T-helper 1 cell (primary cell): Measurements from ENCODE around the gene WDR37.

Experiments
- DNase-seq, 5 donors: peaks; one replicate each; pipeline ENCODE4 v3.0.0-alpha.2; 2012 to 2020

Gene WDR37

DNA sequence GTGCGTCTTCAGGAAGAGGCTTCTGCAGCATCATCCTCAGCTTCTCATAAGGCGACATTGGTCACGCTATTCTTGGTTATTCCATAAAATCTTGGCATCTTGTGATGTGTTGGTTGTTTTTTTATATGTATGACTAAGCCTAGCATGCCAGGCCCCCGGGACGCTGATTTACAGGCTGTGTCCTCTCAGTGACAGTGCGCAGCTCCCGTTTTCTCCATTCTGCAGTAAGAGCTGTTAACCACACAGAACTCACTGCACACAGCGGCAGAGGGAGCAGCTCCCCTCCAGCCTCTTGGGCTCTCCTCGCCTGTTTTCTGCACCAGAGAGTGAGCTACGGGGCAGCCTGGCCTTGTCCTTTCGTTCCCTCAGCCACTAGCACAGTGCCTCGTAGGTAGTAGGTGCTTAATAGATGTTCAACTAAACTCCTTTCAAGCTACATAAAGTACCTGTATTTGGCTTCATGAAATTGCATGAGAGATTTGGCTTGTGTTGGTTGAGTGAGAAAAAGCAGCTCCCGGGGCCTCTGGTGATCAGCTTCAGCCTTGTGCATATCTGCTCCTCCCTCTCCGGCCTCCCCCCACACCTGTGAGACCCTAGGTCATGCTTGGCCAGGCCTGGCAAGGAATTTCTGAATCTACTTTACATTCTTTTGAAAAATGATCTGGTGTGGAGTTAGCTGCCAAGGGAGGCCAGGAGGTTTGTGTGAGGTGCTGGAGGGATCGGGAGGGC is 116.2 kb downstream of the WDR37 start:
- DNase-seq: no peak

DNA sequence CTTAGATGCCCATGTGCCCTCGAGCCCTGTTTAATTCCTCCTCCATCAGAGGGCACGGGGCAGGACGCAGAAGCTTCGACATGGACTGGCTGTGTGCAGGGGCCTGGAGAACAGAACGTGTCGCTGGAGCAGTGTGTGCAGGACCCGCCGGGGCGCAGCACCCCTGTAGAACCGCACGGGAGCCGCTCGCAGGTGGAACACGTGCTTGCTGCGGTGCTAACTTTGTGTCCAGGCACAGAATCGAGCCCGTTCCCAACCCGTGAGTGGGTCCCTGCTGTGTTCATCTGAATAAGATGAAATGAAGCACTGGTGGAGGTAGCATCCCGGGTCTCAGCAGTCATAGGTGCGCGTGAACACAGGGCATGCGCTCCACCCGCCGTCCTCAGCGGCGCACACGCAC is 116.9 kb downstream of the WDR37 start:
- DNase-seq: no peak

DNA sequence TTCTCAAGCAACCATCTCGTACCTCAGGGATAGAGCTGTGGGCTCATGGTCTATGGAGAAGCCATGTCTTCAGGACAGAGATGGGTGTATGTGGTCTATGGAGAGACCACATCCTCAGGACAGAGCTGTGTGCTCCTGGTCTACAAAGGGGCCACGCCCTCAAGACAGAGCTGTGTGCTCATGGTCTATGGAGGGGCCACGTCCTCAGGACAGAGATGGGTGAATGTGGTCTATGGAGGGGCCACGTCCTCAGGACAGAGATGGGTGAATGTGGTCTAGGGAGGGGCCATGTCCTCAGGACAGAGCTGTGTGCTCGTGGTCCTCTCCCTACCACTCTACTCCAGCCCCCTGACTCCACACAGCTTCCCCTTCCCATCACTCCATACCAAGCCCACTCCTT is 117.8 kb downstream of the WDR37 start:
- DNase-seq: no peak

DNA sequence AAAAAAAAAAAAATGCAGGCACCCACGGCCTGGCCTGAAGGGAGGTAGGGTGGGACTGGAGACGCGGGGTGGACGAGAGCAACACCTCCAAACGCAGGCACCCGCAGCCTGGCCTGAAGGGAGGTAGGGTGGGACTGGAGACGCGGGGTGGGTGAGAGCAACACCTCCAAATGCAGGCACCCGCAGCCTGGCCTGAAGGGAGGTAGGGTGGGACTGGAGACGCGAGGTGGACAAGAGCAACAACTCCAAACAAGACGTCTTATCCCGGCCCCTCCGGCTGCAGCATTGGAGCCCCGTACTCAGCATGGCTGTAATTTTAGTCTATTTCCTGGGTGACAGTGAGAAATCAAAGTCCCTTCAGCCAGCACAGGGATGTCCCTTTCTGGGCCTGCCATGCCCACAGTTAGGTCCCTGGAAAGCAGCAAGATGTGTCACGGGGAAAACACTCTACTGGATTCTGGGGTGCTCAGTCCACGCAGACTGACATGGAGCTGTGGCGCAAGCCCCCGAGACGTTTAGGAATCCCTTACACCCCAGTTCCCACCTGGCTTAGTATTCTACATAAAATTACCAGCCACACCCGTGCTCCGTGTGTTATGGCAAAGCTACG is 119.9 kb downstream of the WDR37 start:
- DNase-seq: no peak

DNA sequence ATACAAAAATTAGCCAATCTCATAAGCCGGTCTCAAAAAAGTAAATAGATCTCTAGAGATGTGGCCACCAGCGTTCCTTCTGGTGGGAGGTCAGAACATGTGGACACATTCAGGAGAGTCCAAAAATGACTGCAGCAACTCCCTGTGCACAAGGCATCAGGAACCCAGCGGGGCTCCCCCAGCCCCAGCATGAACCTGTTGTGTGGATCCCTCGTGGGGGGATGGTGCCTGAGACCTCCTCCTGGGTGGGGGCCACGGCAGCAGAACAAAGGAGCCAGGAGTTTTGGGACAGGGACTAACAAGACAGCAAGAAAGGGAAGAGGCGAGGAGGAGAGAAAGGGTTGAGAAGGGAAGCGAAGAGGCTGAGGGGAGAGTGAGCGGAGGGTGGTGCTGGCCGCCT is 121.8 kb downstream of the WDR37 start:
- DNase-seq: no peak

DNA sequence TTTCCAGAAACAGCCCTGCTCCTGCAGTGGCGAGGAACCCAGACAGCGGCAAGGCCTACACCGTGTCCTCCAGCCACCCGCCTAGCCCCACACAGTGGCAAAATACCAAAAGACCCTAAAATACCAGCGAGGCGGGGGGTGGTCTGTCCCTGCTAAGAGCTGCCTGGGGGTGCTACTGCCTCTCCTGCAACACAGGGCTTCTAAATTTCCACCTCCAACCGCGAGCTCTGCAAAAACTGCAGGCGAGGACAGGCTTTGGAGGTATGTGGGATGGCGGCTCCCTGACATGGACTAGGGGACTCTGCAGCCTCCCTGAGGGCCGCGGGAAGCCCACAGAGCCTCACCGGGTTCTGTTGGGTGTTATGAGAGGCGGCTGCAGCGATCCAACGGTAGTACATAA is 122.3 kb downstream of the WDR37 start:
- DNase-seq: no peak

DNA sequence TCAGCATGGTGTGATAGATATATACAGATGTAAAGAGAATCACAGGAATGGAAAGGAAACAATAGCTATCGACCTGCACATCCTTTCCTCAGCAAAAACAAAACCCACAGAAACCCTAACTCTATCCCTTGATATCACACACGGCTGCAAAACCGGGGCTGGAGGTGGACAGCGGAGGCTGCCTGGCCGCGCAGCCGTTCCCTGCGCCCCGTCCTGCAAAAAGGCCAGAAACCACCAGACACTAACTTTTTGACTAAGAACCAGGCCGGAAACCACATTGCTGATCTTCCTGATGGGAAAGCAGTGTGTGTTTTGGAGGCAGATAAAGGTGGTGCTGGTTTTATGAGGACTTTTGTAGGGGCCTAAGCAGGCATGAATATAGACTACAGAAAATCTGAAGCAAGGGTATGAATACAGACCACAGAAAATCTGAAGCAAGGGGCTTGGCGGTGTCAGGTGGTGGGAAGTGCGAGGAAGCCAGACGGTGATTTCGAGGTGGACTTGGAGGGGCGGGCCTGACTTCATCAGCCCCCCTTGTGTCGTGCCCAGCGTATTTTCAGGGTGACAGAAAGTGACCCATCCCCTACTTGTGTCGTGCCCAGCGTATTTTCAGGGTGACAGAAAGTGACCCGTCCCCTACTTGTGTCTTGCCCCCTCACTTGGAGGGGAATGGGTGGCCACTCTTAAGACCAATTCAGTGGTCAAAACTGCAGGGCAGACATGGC is 123.3 kb downstream of the WDR37 start:
- DNase-seq: no peak

DNA sequence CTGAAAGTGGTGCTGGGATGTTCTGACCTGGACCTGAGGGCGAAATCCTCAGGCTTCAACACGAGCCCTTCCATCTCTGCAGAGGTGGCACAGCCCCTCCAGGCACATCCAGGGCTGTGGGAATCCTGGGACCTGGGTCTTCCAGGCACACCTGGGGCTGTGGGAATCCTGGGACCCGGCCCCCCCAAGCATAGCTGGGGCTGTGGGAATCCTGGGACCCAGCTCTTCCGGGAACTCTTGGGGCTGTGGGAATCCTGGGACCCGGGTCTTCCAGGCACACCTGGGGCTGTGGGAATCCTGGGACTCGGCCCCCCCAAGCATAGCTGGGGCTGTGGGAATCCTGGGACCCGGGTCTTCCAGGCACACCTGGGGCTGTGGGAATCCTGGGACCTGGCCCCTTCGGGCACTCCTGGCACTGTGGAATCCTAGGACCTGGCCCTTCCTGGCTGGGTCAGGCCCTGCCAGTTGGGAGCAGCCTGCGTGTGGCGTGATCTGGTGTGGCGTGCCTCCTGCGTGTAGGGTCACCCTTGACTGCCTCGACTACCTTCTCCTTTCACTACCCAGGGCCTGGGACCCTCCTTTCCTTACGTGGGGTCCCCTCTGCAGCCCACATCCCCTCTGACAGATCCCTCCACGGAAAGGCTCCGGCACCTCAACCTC is 124.0 kb downstream of the WDR37 start:
- DNase-seq: no peak

DNA sequence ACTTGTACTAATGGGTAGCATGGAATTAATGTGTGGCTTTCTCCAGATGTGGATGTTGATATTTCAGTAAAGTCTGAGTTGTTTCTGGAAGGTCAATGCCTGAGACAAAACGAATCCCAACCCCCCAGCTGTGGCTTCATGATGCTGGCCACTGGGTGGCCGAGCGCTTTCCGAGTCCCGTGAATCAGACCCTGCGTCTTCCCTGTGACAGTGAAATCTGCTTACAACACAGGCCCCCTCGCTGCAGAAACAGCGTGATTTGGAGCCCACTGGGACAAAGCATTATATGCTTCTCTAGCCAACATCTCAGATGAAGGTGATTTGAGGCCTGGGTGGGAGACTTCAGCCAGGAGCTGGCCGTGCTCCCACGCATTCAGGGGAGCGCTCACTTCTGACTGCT is 124.7 kb downstream of the WDR37 start:
- no peak for DNase-seq
